Midbrain (tissue), 1 donor: ENCODE results near the gene PPP1R3E.

Source experiments
- DNase-seq: peaks from one replicate; lab custom pipeline; 2025; lab: John Stamatoyannopoulos, UW

The PPP1R3E gene

DNA sequence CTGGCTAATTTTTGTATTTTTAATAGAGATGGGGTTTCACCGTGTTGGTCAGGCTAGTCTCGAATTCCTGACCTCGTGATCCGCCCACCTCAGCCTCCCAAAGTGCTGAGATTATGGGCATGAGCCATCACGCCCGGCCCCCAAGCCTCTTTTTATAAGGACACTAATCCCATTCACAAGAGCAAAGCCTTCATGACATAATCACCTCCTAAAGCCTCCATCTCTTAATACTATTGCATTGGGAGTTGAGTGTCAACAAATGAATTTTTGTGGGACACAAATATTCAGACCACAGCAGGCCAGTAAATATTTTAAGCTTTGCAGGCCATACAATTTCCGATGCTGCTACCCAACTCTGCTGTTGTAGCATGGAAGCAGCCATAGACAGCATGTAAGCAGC, 54.1 kb downstream of the PPP1R3E start:
- no peak for DNase-seq
